Measurements from ENCODE around the gene RNF169.

The RNF169 gene

GRCh38 chr11:74871037-74871436 lies 122.4 kb downstream of the RNF169 start:
- no peak for DNase-seq (ENCODE audit: low read depth)

DNA sequence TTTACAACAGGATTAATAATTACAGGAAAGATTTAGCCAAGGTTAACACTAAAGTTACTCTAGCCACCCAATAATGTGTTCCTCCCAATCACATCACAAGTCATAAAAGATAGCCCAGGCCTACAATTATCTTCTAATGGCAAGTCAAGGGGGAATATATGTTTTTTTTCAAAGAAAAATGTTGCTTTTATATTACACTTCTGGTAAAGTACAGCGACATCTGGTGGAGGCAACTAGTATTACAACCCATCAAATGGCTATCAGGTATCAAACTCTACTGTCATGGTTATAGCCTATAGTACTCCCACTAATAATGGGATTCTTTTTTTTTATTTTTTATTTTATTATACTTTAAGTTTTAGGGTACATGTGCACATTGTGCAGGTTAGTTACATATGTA lies 128.5 kb downstream of the RNF169 start:
- no peak for DNase-seq (ENCODE audit: low read depth)
